ENCODE data around the gene GLIS1.

- TF ChIP-seq, protein P1, sequence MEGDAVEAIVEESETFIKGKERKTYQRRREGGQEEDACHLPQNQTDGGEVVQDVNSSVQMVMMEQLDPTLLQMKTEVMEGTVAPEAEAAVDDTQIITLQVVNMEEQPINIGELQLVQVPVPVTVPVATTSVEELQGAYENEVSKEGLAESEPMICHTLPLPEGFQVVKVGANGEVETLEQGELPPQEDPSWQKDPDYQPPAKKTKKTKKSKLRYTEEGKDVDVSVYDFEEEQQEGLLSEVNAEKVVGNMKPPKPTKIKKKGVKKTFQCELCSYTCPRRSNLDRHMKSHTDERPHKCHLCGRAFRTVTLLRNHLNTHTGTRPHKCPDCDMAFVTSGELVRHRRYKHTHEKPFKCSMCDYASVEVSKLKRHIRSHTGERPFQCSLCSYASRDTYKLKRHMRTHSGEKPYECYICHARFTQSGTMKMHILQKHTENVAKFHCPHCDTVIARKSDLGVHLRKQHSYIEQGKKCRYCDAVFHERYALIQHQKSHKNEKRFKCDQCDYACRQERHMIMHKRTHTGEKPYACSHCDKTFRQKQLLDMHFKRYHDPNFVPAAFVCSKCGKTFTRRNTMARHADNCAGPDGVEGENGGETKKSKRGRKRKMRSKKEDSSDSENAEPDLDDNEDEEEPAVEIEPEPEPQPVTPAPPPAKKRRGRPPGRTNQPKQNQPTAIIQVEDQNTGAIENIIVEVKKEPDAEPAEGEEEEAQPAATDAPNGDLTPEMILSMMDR (IDR thresholded peaks at IDR 0.05; ENCODE audit: poor library complexity): no peak
- TF ChIP-seq EZH2 (IDR thresholded peaks at IDR 0.05; ENCODE audit: borderline replicate concordance) (no peak), EZH2phosphoT487 (IDR thresholded peaks at IDR 0.05; ENCODE audit: low read depth, severe bottlenecking, unreplicated experiment) (no peak)
These were observed 161.2 kb downstream of the GLIS1 start for GRCh38 chr1:53577761-53578100.
